ENCODE results near the gene SAP30. TPM values are rescaled to one million over a fixed set of nuclear protein-coding genes. Genes with fewer than 3 reads are reported as not detected.

Gene SAP30
- total and polyA plus RNA-seq, 9 of the 15 experiments (the other 6 are each of a cell fraction or from before 2014, with no cell fraction given) = 5.9 to 51.1 (median 32.6) TPM

- peak; percentile 51; the same call in 1 of the 2 replicates for TF ChIP-seq AFF4 (CRISPR knock-in tag; IDR thresholded peaks at IDR 0.05)
- TF ChIP-seq RAD51 (IDR thresholded peaks at IDR 0.05; ENCODE audit: borderline replicate concordance, low read depth) = no peak
- TF ChIP-seq PCBP2 (IDR thresholded peaks at IDR 0.05; ENCODE audit: low read depth, low read length, poor library complexity, severe bottlenecking) = no peak
- TF ChIP-seq PYGO2 (tag; IDR thresholded peaks at IDR 0.05) = no peak
- TF ChIP-seq NEUROD1 (IDR thresholded peaks at IDR 0.05; ENCODE audit: borderline replicate concordance, low read depth, low read length, partially characterized antibody) = no peak
- TF ChIP-seq HNRNPUL1 (IDR thresholded peaks at IDR 0.05; ENCODE audit: low read length) = no peak
- 0 out of 2 replicates have a peak, but pooled peaks have one; percentile 32 for TF ChIP-seq NR4A1 (CRISPR knock-in tag; IDR thresholded peaks at IDR 0.05)
- TF ChIP-seq NR4A1 (tag; IDR thresholded peaks at IDR 0.05) = no peak
- no peak for TF ChIP-seq FOXJ3 (CRISPR knock-in tag; IDR thresholded peaks at IDR 0.05)
- no peak for TF ChIP-seq MYC (IDR thresholded peaks at IDR 0.05; ENCODE audit: low read depth, low read length)
- TF ChIP-seq MYC (CRISPR knock-in tag; IDR thresholded peaks at IDR 0.05; ENCODE audit: borderline replicate concordance, low read depth) = no peak
- no peak for TF ChIP-seq ZKSCAN3 (CRISPR knock-in tag; IDR thresholded peaks at IDR 0.05)
- no peak for TF ChIP-seq PTBP1 (IDR thresholded peaks at IDR 0.05; ENCODE audit: low read depth, low read length)
- TF ChIP-seq LCOR (CRISPR knock-in tag; IDR thresholded peaks at IDR 0.05) = 0 out of 2 replicates have a peak, but pooled peaks have one; percentile 27
- TF ChIP-seq, protein P1, sequence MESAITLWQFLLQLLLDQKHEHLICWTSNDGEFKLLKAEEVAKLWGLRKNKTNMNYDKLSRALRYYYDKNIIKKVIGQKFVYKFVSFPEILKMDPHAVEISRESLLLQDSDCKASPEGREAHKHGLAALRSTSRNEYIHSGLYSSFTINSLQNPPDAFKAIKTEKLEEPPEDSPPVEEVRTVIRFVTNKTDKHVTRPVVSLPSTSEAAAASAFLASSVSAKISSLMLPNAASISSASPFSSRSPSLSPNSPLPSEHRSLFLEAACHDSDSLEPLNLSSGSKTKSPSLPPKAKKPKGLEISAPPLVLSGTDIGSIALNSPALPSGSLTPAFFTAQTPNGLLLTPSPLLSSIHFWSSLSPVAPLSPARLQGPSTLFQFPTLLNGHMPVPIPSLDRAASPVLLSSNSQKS (CRISPR knock-in tag; IDR thresholded peaks at IDR 0.05) = no peak
- no peak for TF ChIP-seq POLR2B (IDR thresholded peaks at IDR 0.05; ENCODE audit: low read depth, partially characterized antibody)
- TF ChIP-seq HOXB6 (CRISPR knock-in tag; IDR thresholded peaks at IDR 0.05; ENCODE audit: borderline replicate concordance) = no peak
- 0 out of 2 replicates have a peak, but pooled peaks have one; percentile 24 for TF ChIP-seq MTA3 (IDR thresholded peaks at IDR 0.05; ENCODE audit: borderline replicate concordance)
- no peak for TF ChIP-seq FOXA1 (IDR thresholded peaks at IDR 0.05; ENCODE audit: borderline replicate concordance)
These were observed 788 bp downstream of the SAP30 start (continued) for GRCh38 chr4:173371292-173372192.
